ENCODE results near the gene TEF.
A peak's percentile ranks its signal among the peaks of the same experiment; 100 is the strongest.

DNA sequence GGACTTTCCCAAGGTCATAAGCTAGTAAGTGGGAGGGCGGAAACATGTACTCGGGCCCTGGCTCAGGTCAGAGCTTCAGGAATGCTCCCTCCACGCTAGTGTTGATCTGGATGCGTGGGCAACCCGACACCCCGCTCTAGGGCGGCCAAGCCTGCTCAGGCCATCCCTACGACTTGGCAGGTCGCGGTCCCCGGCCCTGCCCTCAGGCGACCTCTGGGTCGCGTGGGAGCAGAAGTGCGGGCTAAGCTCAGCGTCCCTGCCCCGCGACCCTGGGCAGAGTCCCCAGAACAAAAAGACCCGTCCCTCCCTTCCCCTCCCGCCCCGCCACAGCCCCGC, 781 bp upstream of the TEF start:
- TF ChIP-seq, protein P1, sequence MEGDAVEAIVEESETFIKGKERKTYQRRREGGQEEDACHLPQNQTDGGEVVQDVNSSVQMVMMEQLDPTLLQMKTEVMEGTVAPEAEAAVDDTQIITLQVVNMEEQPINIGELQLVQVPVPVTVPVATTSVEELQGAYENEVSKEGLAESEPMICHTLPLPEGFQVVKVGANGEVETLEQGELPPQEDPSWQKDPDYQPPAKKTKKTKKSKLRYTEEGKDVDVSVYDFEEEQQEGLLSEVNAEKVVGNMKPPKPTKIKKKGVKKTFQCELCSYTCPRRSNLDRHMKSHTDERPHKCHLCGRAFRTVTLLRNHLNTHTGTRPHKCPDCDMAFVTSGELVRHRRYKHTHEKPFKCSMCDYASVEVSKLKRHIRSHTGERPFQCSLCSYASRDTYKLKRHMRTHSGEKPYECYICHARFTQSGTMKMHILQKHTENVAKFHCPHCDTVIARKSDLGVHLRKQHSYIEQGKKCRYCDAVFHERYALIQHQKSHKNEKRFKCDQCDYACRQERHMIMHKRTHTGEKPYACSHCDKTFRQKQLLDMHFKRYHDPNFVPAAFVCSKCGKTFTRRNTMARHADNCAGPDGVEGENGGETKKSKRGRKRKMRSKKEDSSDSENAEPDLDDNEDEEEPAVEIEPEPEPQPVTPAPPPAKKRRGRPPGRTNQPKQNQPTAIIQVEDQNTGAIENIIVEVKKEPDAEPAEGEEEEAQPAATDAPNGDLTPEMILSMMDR (IDR thresholded peaks at IDR 0.05) = no peak
- no peak for TF ChIP-seq POLR2A (IDR thresholded peaks at IDR 0.05)
- peak; percentile 72 for TF ChIP-seq EP300 (IDR thresholded peaks at IDR 0.05)
- peak; percentile 53 to 63 (median 61) for TF ChIP-seq POLR2AphosphoS5 (IDR thresholded peaks at IDR 0.05)
